ENCODE measurements around the gene ASB4. TPM values are rescaled to one million over a fixed set of nuclear protein-coding genes. Genes with fewer than 3 reads are reported as not detected.

ASB4 gene
- total and polyA plus RNA-seq, 4 donors = 0.09 to 1.1 (median 0.38) TPM

- no peak for TF ChIP-seq ATF3 (IDR thresholded peaks at IDR 0.05)
- TF ChIP-seq YY1 (IDR thresholded peaks at IDR 0.05) = peak; percentile 67
- TF ChIP-seq ZBTB33 (IDR thresholded peaks at IDR 0.05) = peak; percentile 61
- TF ChIP-seq GABPA (IDR thresholded peaks at IDR 0.05 in 1 of 2, conservative IDR thresholded peaks at IDR 0.05 in 1 of 2) = no peak
- peak; percentile 57 to 66 for TF ChIP-seq RAD21 (IDR thresholded peaks at IDR 0.05)
- TF ChIP-seq JUND (IDR thresholded peaks at IDR 0.05) = peak; percentile 73 to 75
Observed at GRCh38 chr7:95578299-95578855, 92.6 kb downstream of the ASB4 start (continued).

- WGBS = 92% methylated on average over 7 of the region's 7 CpGs
- TF ChIP-seq REST (IDR thresholded peaks at IDR 0.05) (no peak), HNF4A (conservative IDR thresholded peaks at IDR 0.05) (no peak), YY1 (IDR thresholded peaks at IDR 0.05) (no peak), TAF1 (conservative IDR thresholded peaks at IDR 0.05) (no peak), GABPA (IDR thresholded peaks at IDR 0.05 in 1 of 2, conservative IDR thresholded peaks at IDR 0.05 in 1 of 2) (no peak), ATF3 (IDR thresholded peaks at IDR 0.05) (no peak), JUND (IDR thresholded peaks at IDR 0.05) (no peak), HNF4G (IDR thresholded peaks at IDR 0.05) (no peak), RAD21 (IDR thresholded peaks at IDR 0.05) (no peak), ZBTB33 (IDR thresholded peaks at IDR 0.05) (no peak), RXRA (IDR thresholded peaks at IDR 0.05) (no peak), FOXA1 (IDR thresholded peaks at IDR 0.05) (no peak)
- no peak overlapping the region for H3K4me3 ChIP-seq (ENCODE audit: low read depth in 1 of 3, low read length in 3 of 3)
- DNase-seq (ENCODE audit: low spot score) = no peak
- peaks cover 2 to 15% (median 7%) of the 10 kb centered on the region in 4 donors for H3K4me1 ChIP-seq (ENCODE audit: control insufficient read depth in 4 of 4, insufficient read depth in 4 of 4, low read length in 3 of 4)
- H3K36me3 ChIP-seq (ENCODE audit: control insufficient read depth in 4 of 4, insufficient read depth in 3 of 4, low read depth in 1 of 4, low read length in 3 of 4) = peaks cover 0 to 4% (median under 1%) of the 10 kb centered on the region in 4 donors
- no peak overlapping the region for H3K9ac ChIP-seq (ENCODE audit: low read depth in 1 of 2, low read length in 2 of 2)
- H3K9me3 ChIP-seq (ENCODE audit: control insufficient read depth in 4 of 4, low read length in 3 of 4) = no peaks in the 10 kb centered on the region
- H3K27me3 ChIP-seq (ENCODE audit: control insufficient read depth in 4 of 4, insufficient read depth in 4 of 4, low read length in 3 of 4) = no peaks in the 10 kb centered on the region
- H3K27ac ChIP-seq (ENCODE audit: low read depth in 1 of 2, low read length in 2 of 2) = peak overlapping the region; percentile 59 to 77
Observed at GRCh38 chr7:95579318-95579717, 93.6 kb downstream of the ASB4 start.
